H9 (cell line): ENCODE results near the gene HEATR3. TPM values are rescaled to one million over a fixed set of nuclear protein-coding genes. Genes with fewer than 3 reads are reported as not detected.

ENCODE experiments used
- DNase-seq: peaks from one replicate; pipeline ENCODE4 v3.0.0-alpha.2; 2017
- H2AFZ ChIP-seq: one replicate; pipeline ENCODE4 v1.6.1; 2013; ENCODE audit warnings: mild to moderate bottlenecking, low read length, control low read depth, moderate library complexity
- H2AK5ac ChIP-seq: 2 replicates; pipeline ENCODE4 v1.6.1; 2013; ENCODE audit warnings: low read length, control low read depth, mixed read lengths; ENCODE audit not compliant: insufficient read length
- H2BK120ac ChIP-seq: one replicate; pipeline ENCODE4 v1.6.1; 2013; ENCODE audit warnings: low read depth, mild to moderate bottlenecking, low read length, control low read depth, inconsistent platforms; ENCODE audit not compliant: poor library complexity, severe bottlenecking
- H2BK12ac ChIP-seq: 2 replicates; pipeline ENCODE4 v1.6.1; 2013; ENCODE audit warnings: low read length, control low read depth, mixed read lengths, low read depth; ENCODE audit not compliant: insufficient read length
- H2BK15ac ChIP-seq: 2 replicates; pipeline ENCODE4 v1.6.1; 2013; ENCODE audit warnings: low read depth, low read length, control low read depth
- H2BK20ac ChIP-seq: one replicate; pipeline ENCODE4 v1.6.1; 2013; ENCODE audit warnings: low read depth, mild to moderate bottlenecking, low read length, control low read depth, inconsistent platforms; ENCODE audit not compliant: poor library complexity, severe bottlenecking
- H2BK5ac ChIP-seq: 2 replicates; pipeline ENCODE4 v1.6.1; 2013; ENCODE audit warnings: low read length, control low read depth, mixed read lengths; ENCODE audit not compliant: insufficient read length
- H3K14ac ChIP-seq: 2 replicates; pipeline ENCODE4 v1.6.1; 2013; ENCODE audit warnings: low read length, control low read depth; ENCODE audit not compliant: insufficient read depth
- H3K18ac ChIP-seq: 2 replicates; pipeline ENCODE4 v1.6.1; 2013; ENCODE audit warnings: low read depth, mild to moderate bottlenecking, mixed read lengths, low read length, control low read depth; ENCODE audit not compliant: insufficient read length
- H3K23ac ChIP-seq: 2 replicates; pipeline ENCODE4 v1.6.1; 2013; ENCODE audit warnings: low read length, control low read depth, mixed read lengths, low read depth; ENCODE audit not compliant: insufficient read length
- H3K23me2 ChIP-seq: 2 replicates; pipeline ENCODE4 v1.6.1; 2013; ENCODE audit warnings: low read depth, mild to moderate bottlenecking, mixed read lengths, low read length, control low read depth; ENCODE audit not compliant: insufficient read length, poor library complexity, severe bottlenecking
- H3K27ac ChIP-seq: 2 replicates; pipeline ENCODE4 v1.5.1; 2013; ENCODE audit warnings: low read length, control low read depth, mixed read lengths, low read depth; ENCODE audit not compliant: insufficient read length
- H3K27me3 ChIP-seq: 2 replicates; pipeline ENCODE4 v1.6.1; 2013; ENCODE audit warnings: low read length, control low read depth, inconsistent platforms; ENCODE audit not compliant: insufficient read depth
- H3K4ac ChIP-seq: 2 replicates; pipeline ENCODE4 v1.6.1; 2013; ENCODE audit warnings: low read depth, mild to moderate bottlenecking, control low read depth, inconsistent platforms, low read length, moderate library complexity
- H3K4me1 ChIP-seq: 2 replicates; pipeline ENCODE4 v1.6.1; 2013; ENCODE audit warnings: low read length, control low read depth, inconsistent platforms; ENCODE audit not compliant: insufficient read depth
- H3K4me2 ChIP-seq: 2 replicates; pipeline ENCODE4 v1.6.1; 2013; ENCODE audit warnings: low read length, control low read depth, mixed read lengths; ENCODE audit not compliant: insufficient read length, insufficient read depth
- H3K56ac ChIP-seq: 2 replicates; pipeline ENCODE4 v1.6.1; 2013; ENCODE audit warnings: low read depth, mild to moderate bottlenecking, mixed read lengths, low read length, control low read depth; ENCODE audit not compliant: insufficient read length
- H3K79me1 ChIP-seq: 2 replicates; pipeline ENCODE4 v1.6.1; 2013; ENCODE audit warnings: low read depth, mild to moderate bottlenecking, moderate library complexity, low read length, control low read depth, inconsistent platforms; ENCODE audit not compliant: insufficient read depth, poor library complexity, severe bottlenecking
- H3K79me2 ChIP-seq: 2 replicates; pipeline ENCODE4 v1.6.1; 2013; ENCODE audit warnings: low read length, control low read depth, inconsistent platforms; ENCODE audit not compliant: insufficient read depth
- H3K9ac ChIP-seq: 2 replicates; pipeline ENCODE4 v1.6.1; 2013; ENCODE audit warnings: low read length, control low read depth, mixed read lengths; ENCODE audit not compliant: insufficient read length; ENCODE audit errors: extremely low read depth
- H3K9me3 ChIP-seq: one replicate; pipeline ENCODE4 v1.6.1; 2013; ENCODE audit warnings: low read depth, low read length, inconsistent platforms; ENCODE audit not compliant: control insufficient read depth
- H3T11ph ChIP-seq: one replicate; pipeline ENCODE4 v1.6.1; 2013; ENCODE audit warnings: mild to moderate bottlenecking, low read length, control low read depth, inconsistent platforms
- H4K20me1 ChIP-seq: one replicate; pipeline ENCODE4 v1.6.1; 2013; ENCODE audit not compliant: control insufficient read depth, insufficient read length, insufficient read depth
- H4K5ac ChIP-seq: 2 replicates; pipeline ENCODE4 v1.6.1; 2013; ENCODE audit warnings: low read depth, mild to moderate bottlenecking, mixed read lengths, low read length, control low read depth; ENCODE audit not compliant: insufficient read length
- H4K8ac ChIP-seq: replicated peaks from 2 replicates; pipeline ENCODE4 v1.6.1; 2013; ENCODE audit warnings: low read length, control low read depth, mixed read lengths, low read depth; ENCODE audit not compliant: insufficient read length
- H4K91ac ChIP-seq: 2 replicates; pipeline ENCODE4 v1.6.1; 2013; ENCODE audit warnings: low read depth, mild to moderate bottlenecking, moderate library complexity, mixed read lengths, low read length, control low read depth; ENCODE audit not compliant: insufficient read length
- H3K27ac Mint-ChIP-seq, 3 experiments: 2 replicates in 2 of 3; 3 replicates in 1 of 3; pipeline ENCODE4 v1.8.0; 2020 to 2021; ENCODE audit warnings: mixed read lengths in 3 of 3, mild to moderate bottlenecking in 1 of 3, moderate library complexity in 1 of 3
- H3K27me3 Mint-ChIP-seq: 2 replicates; pipeline ENCODE4 v1.8.0; 2021; ENCODE audit warnings: low read depth, mild to moderate bottlenecking, moderate library complexity, mixed read lengths
- H3K36me3 Mint-ChIP-seq, 3 experiments: 2 replicates in 2 of 3; 3 replicates in 1 of 3; pipeline ENCODE4 v1.8.0; 2020 to 2021; ENCODE audit warnings: low read depth in 3 of 3, mixed read lengths in 3 of 3; ENCODE audit not compliant: insufficient read depth in 1 of 3
- H3K4me1 Mint-ChIP-seq, 2 experiments: 2 replicates each; pipeline ENCODE4 v1.8.0; 2020; ENCODE audit warnings: mixed read lengths in 2 of 2
- H3K4me3 Mint-ChIP-seq, 2 experiments: 2 replicates in 1 of 2; 3 replicates in 1 of 2; pipeline ENCODE4 v1.8.0; 2020 to 2021; ENCODE audit warnings: mild to moderate bottlenecking in 2 of 2, mixed read lengths in 2 of 2, moderate library complexity in 1 of 2
- H3K9me3 Mint-ChIP-seq, 2 experiments: 2 replicates in 1 of 2; 3 replicates in 1 of 2; pipeline ENCODE4 v1.8.0; 2020; ENCODE audit warnings: mild to moderate bottlenecking in 2 of 2, mixed read lengths in 2 of 2, moderate library complexity in 1 of 2
- CTCF ChIP-seq: fragments of 200-600 bp; sonication (generic); conservative IDR thresholded peaks from 3 replicates; pipeline ENCODE4 v1.8.0; 2021; ENCODE audit warnings: antibody characterized with exemption, mild to moderate bottlenecking
- WGBS: extraction: QIAGEN DNeasy Blood & Tissue Kit; methylation state at CpG from one replicate; pipeline ENCODE4 v1.1.7; 2013; ENCODE audit warnings: missing lambda C conversion rate, low lambda C conversion rate, mixed read lengths; ENCODE audit not compliant: insufficient read length; ENCODE audit errors: extremely low coverage; 5-methylcytosine and 5-hydroxymethylcytosine counted together
- total RNA-seq: library from RNA; stranded (reverse); gene quantifications from 2 replicates; pipeline ENCODE4 v1.2.1, GENCODE V29; 2021

HEATR3 gene
- total RNA-seq, 1 experiment from 2014 or later = 26.5 TPM

GRCh38 chr16:50024684-50025536 is 40.9 kb upstream of the HEATR3 start, which contains the start of gene CNEP1R1:
Gene CNEP1R1, plus strand, starts transcription at chr16:50025225. Its CDS starts 91 bp downstream, at chr16:50025316.
- H3K56ac ChIP-seq = no peak within 1 kb of the TSS
- H3K14ac ChIP-seq = no peak within 1 kb of the TSS
- Mint-ChIP-seq H3K9me3 (no peaks in the 10 kb centered on the region), H3K4me3 (peak within 1 kb of the TSS; percentile 92 to 95), H3K27me3 (no peaks in the 10 kb centered on the region; the same call in 1 of the 2 replicates), H3K36me3 (peaks cover 2 to 10% (median 8%) of the 10 kb centered on the region in 3 experiments; a peak in 4 of 7 replicates), H3K4me1 (peaks cover 18 to 19% of the 10 kb centered on the region in 2 experiments), H3K27ac (peak within 1 kb of the TSS in 2 of 3 experiments; percentile 40 to 83; a peak in 3 of 7 replicates)
- H2BK5ac ChIP-seq = no peak within 1 kb of the TSS
- no CpG with 5 or more reads among the region's 65 CpGs for WGBS
- H3K9me3 ChIP-seq = no peaks in the 10 kb centered on the region
- H3K23me2 ChIP-seq = peaks cover 5% of the 10 kb centered on the region
- H3K4me1 ChIP-seq = no peaks in the 10 kb centered on the region; the same call in 1 of the 2 replicates
- peak within 1 kb of the TSS; percentile 55 for H3K9ac ChIP-seq
- no peaks in the 10 kb centered on the region for H3K79me1 ChIP-seq
- H3K18ac ChIP-seq = no peak within 1 kb of the TSS
- H2AK5ac ChIP-seq = no peak within 1 kb of the TSS
- no peak within 1 kb of the TSS for H4K8ac ChIP-seq
- H2BK12ac ChIP-seq = no peak within 1 kb of the TSS
- H3K27me3 ChIP-seq = no peaks in the 10 kb centered on the region
- H2AFZ ChIP-seq = no peak within 1 kb of the TSS
- no peak within 1 kb of the TSS for H2BK120ac ChIP-seq
- no peak within 1 kb of the TSS for H4K91ac ChIP-seq
- no peak within 1 kb of the TSS for H3K27ac ChIP-seq
- H4K20me1 ChIP-seq = no peaks in the 10 kb centered on the region
- H4K5ac ChIP-seq = no peak within 1 kb of the TSS
- no peak within 1 kb of the TSS for H3K4ac ChIP-seq
- no peak within 1 kb of the TSS for H3T11ph ChIP-seq
- peaks cover 6% of the 10 kb centered on the region; the same call in 1 of the 2 replicates for H3K79me2 ChIP-seq
- no peak within 1 kb of the TSS for H3K23ac ChIP-seq
- no peak within 1 kb of the TSS for H2BK20ac ChIP-seq
- peak within 1 kb of the TSS; percentile 90 for H3K4me2 ChIP-seq
- no peak within 1 kb of the TSS for H2BK15ac ChIP-seq
- peak; percentile 99 for TF ChIP-seq CTCF
- DNase-seq = peak; percentile 98
